GM20000 (cell line): ENCODE results near the gene SLC16A12.

Source experiments
- DNase-seq: peaks from one replicate; pipeline ENCODE4 v3.0.0; 2012; ENCODE audit warnings: low spot score
- TF ChIP-seq, protein P1 (sequence below): IDR thresholded peaks from 2 replicates; pipeline ENCODE4 v1.5.1; 2012; ENCODE audit warnings: mild to moderate bottlenecking, control low read depth; ENCODE audit errors: extremely low read depth, missing control alignments

SLC16A12 gene

DNA sequence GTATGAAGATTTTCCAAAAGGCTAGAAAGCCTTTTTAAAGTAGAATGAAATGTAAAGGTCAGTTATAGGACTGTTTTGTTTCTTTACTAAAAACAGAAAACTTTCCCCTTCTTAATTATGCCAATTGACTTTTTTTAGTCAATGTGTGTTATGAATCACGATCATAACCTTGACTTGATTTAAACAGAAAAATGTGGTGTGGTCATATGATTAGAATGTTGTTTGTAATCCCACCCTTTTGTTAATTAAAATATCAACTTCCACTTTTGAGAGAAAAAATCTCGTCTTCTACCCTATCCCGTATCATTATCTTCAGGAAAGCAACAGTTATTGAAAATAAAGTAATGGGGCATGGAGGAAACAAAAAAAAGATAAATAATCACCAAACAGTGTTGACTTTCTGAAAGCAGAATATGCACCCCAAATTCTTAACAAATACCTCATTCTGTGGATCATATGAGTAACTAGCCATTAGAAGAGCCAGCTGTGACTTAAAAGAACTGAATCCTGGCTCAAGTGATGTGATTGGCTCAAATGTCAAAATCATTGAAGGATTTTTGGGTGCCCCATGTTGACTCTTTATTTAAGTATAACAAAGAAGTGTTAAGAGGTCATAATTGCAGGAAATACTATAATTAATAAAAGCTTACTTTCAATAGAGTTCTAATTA is 32.3 kb upstream of the SLC16A12 start:
- TF ChIP-seq, protein P1, sequence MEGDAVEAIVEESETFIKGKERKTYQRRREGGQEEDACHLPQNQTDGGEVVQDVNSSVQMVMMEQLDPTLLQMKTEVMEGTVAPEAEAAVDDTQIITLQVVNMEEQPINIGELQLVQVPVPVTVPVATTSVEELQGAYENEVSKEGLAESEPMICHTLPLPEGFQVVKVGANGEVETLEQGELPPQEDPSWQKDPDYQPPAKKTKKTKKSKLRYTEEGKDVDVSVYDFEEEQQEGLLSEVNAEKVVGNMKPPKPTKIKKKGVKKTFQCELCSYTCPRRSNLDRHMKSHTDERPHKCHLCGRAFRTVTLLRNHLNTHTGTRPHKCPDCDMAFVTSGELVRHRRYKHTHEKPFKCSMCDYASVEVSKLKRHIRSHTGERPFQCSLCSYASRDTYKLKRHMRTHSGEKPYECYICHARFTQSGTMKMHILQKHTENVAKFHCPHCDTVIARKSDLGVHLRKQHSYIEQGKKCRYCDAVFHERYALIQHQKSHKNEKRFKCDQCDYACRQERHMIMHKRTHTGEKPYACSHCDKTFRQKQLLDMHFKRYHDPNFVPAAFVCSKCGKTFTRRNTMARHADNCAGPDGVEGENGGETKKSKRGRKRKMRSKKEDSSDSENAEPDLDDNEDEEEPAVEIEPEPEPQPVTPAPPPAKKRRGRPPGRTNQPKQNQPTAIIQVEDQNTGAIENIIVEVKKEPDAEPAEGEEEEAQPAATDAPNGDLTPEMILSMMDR, result no peak
- DNase-seq, result no peak

DNA sequence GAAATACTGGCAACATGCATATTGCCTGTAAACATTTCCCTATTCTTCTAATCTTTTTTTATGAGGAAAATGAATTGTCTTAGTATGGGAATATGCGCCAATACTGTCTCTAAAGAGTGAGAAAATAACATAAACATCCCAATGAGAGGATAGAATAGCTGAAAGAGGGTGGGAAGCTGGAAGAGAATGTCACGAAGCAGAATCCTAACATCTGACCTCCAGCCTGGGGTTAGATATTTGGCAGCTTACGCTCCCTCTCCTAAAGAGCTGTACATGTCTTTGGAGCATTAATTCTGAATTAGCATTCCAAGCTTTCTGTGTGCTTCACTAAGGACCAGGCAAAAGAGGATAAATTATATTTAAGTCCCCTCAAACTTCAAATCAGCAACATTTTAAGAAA is 31.6 kb upstream of the SLC16A12 start:
- TF ChIP-seq, protein P1, result no peak
- no peak for DNase-seq

GRCh38 chr10:89566095-89566950 is 30.9 kb upstream of the SLC16A12 start:
- DNase-seq, result no peak
- TF ChIP-seq, protein P1, result no peak

- DNase-seq, result no peak
- TF ChIP-seq, protein P1, result no peak
Measured at GRCh38 chr10:89565180-89565579, 29.8 kb upstream of the SLC16A12 start.

DNA sequence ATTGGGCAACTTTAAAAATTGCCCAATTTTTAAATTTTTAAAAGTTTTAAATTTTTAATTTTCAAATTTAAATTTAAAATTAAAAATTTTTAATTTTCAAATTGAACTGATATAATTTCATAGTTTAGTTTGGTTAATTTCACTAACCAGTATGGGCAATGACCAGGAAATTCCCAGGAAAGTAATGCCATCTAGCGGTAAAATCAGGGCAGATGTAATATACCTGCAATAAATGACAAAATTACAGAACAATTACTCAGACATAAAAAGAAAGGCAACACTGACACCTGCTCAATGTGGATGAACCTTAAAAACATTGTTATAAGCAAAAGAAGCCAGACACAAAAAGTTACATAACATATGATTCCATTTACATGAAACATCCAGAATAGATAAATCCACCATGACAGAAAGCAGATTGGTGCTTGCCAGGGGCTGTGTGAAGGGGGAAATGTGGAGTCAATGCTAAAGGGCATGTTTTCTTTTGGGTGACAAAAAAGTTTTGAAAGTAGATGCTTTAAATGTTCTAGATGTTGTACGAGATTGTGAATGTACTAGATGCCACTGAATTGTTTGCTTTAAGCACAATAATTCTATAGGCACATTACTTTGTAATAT is 28.6 kb upstream of the SLC16A12 start:
- TF ChIP-seq, protein P1, result peak; percentile 3
- DNase-seq, result peak; percentile 51

DNA sequence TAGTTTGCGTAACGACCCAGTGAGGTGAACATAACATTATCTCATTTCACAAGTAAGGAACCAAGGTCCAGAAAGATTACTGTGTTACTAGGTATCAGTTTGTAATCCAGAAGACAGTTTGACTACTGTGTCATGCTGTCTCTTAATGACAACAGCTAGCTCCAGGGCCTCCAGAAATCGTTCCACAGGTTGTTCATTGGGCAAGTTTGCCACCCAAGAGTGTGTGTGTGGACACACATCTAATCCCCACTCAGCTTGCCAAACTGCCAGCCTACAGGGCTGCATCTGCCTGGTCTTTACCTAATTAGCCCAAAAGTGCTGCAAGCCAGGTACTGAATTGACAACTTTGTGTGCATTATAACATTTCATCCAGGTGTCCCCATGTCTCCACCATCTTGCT is 27.9 kb upstream of the SLC16A12 start:
- TF ChIP-seq, protein P1, result no peak
- no peak for DNase-seq

DNA sequence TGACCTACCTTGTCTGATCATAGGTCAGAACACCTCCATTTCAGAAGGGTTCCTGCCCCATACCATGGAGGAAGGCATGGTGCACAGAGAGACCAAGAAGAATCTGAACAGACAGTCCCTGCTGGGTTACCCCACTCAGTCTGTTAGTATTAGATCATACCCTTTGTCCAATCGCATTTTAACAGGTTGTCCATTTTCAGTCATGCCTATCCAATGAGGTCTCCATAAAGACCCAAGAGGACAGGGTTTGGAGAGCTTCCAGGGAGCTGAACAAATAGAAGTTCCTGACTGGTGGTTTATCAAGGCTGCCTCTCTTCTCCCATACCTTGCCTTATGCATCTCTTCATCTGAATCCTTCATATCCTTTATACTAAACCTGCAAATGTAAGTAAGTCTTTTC is 21.2 kb upstream of the SLC16A12 start:
- no peak for DNase-seq
- TF ChIP-seq, protein P1, result no peak
